SJCRH30 (cell line): ENCODE measurements around the gene PDZRN3. TPM values are rescaled to one million over a fixed set of nuclear protein-coding genes. Genes with fewer than 3 reads are reported as not detected.
A peak's percentile ranks its signal among the peaks of the same experiment; 100 is the strongest.
"Not testable (repeated sequence)": the region's sequence is repeated elsewhere in the genome, so short reads cannot be mapped to it uniquely, and the experiment has no call there.

Experiments used
- DNase-seq, 2 experiments: peaks; one replicate each; pipeline ENCODE4 v3.0.0-alpha.2; 2015 to 2020
- H3K27ac ChIP-seq: fragments of 250-450 bp; sonication (Bioruptor Pico); 2 replicates; pipeline ENCODE4 v1.5.1; 2020; ENCODE audit warnings: mild to moderate bottlenecking, moderate library complexity
- H3K27me3 ChIP-seq: fragments of 250-450 bp; sonication (Bioruptor Pico); 2 replicates; pipeline ENCODE4 v1.5.1; 2020; ENCODE audit warnings: mild to moderate bottlenecking, moderate library complexity
- H3K36me3 ChIP-seq: fragments of 250-450 bp; sonication (Bioruptor Pico); 2 replicates; pipeline ENCODE4 v1.5.1; 2020; ENCODE audit warnings: mild to moderate bottlenecking, moderate library complexity
- H3K4me1 ChIP-seq: fragments of 250-450 bp; sonication (Bioruptor Pico); 2 replicates; pipeline ENCODE4 v1.5.1; 2020; ENCODE audit warnings: mild to moderate bottlenecking, moderate library complexity
- H3K4me3 ChIP-seq: fragments of 250-450 bp; sonication (Bioruptor Pico); 2 replicates; pipeline ENCODE4 v1.5.1; 2020; ENCODE audit warnings: mild to moderate bottlenecking, moderate library complexity
- H3K9me3 ChIP-seq: fragments of 250-450 bp; sonication (Bioruptor Pico); replicated peaks from 2 replicates; pipeline ENCODE4 v1.5.1; 2020; ENCODE audit warnings: mild to moderate bottlenecking, moderate library complexity
- total RNA-seq: library from RNA; depleted of rRNA; stranded (reverse); fragments of >200 nt; shearing (Covaris generic); gene quantifications from 2 replicates; pipeline ENCODE4 v1.2.3, GENCODE V29; 2014

The PDZRN3 gene
- total RNA-seq, 1 experiment from 2014 or later, result 27.3 TPM

GRCh38 chr3:73568371-73568862 is 56.3 kb downstream of the PDZRN3 start:
- H3K36me3 ChIP-seq, result no peaks in the 10 kb centered on the region
- H3K27ac ChIP-seq, result no peak overlapping the region
- no peak overlapping the region for H3K4me3 ChIP-seq
- no peaks in the 10 kb centered on the region for H3K9me3 ChIP-seq
- no peaks in the 10 kb centered on the region for H3K27me3 ChIP-seq
- no peaks in the 10 kb centered on the region for H3K4me1 ChIP-seq
- no peak for DNase-seq

GRCh38 chr3:73565374-73565773 is 59.4 kb downstream of the PDZRN3 start:
- H3K4me1 ChIP-seq, H3K36me3 ChIP-seq, H3K9me3 ChIP-seq, H3K4me3 ChIP-seq, H3K27ac ChIP-seq, DNase-seq, H3K27me3 ChIP-seq: not testable (repeated sequence)

- no peak for DNase-seq
- Histone ChIP-seq H3K4me3 (no peak overlapping the region), H3K27me3 (no peaks in the 10 kb centered on the region), H3K4me1 (no peaks in the 10 kb centered on the region), H3K27ac (no peak overlapping the region), H3K9me3 (no peaks in the 10 kb centered on the region), H3K36me3 (no peaks in the 10 kb centered on the region)
These were observed 60.7 kb downstream of the PDZRN3 start for GRCh38 chr3:73563896-73564582.

- H3K36me3 ChIP-seq, result no peaks in the 10 kb centered on the region
- H3K4me1 ChIP-seq, result peaks cover 20% of the 10 kb centered on the region
- no peaks in the 10 kb centered on the region for H3K9me3 ChIP-seq
- no peak for DNase-seq
- H3K27me3 ChIP-seq, result no peaks in the 10 kb centered on the region
- no peak overlapping the region for H3K4me3 ChIP-seq
- no peak overlapping the region for H3K27ac ChIP-seq
These were observed 63.2 kb downstream of the PDZRN3 start for GRCh38 chr3:73561494-73561893.

GRCh38 chr3:73559749-73560148 is 65.0 kb downstream of the PDZRN3 start:
- peaks cover 23% of the 10 kb centered on the region for H3K4me1 ChIP-seq
- no peaks in the 10 kb centered on the region for H3K27me3 ChIP-seq
- H3K9me3 ChIP-seq, result no peaks in the 10 kb centered on the region
- H3K27ac ChIP-seq, result no peak overlapping the region
- no peak for DNase-seq
- no peak overlapping the region for H3K4me3 ChIP-seq
- H3K36me3 ChIP-seq, result no peaks in the 10 kb centered on the region

- H3K27me3 ChIP-seq, result no peaks in the 10 kb centered on the region
- no peaks in the 10 kb centered on the region for H3K9me3 ChIP-seq
- peaks cover 23% of the 10 kb centered on the region for H3K4me1 ChIP-seq
- peak in 1 of 2 experiments; percentile 3 for DNase-seq
- no peak overlapping the region for H3K4me3 ChIP-seq
- no peaks in the 10 kb centered on the region for H3K36me3 ChIP-seq
- H3K27ac ChIP-seq, result no peak overlapping the region
These were observed 66.0 kb downstream of the PDZRN3 start for GRCh38 chr3:73558727-73559075.

- peak in 1 of 2 experiments; percentile 19 for DNase-seq
- H3K9me3 ChIP-seq, result no peaks in the 10 kb centered on the region
- H3K27ac ChIP-seq, result no peak overlapping the region
- H3K36me3 ChIP-seq, result no peaks in the 10 kb centered on the region
- H3K27me3 ChIP-seq, result no peaks in the 10 kb centered on the region
- peaks cover 23% of the 10 kb centered on the region for H3K4me1 ChIP-seq
- no peak overlapping the region for H3K4me3 ChIP-seq
These were observed 66.6 kb downstream of the PDZRN3 start for GRCh38 chr3:73557986-73558726.

- peak overlapping the region; percentile 49 for H3K27ac ChIP-seq
- H3K27me3 ChIP-seq, result no peaks in the 10 kb centered on the region
- peaks cover 26% of the 10 kb centered on the region for H3K4me1 ChIP-seq
- no peaks in the 10 kb centered on the region for H3K36me3 ChIP-seq
- H3K9me3 ChIP-seq, result no peaks in the 10 kb centered on the region
- H3K4me3 ChIP-seq, result peak overlapping the region; percentile 12; the same call in 1 of the 2 replicates
- peak; percentile 24 to 55 for DNase-seq
These were observed 68.0 kb downstream of the PDZRN3 start for GRCh38 chr3:73556520-73557372.

GRCh38 chr3:73555076-73555475 is 69.7 kb downstream of the PDZRN3 start:
- no peak for DNase-seq
- no peaks in the 10 kb centered on the region for H3K27me3 ChIP-seq
- peaks cover 26% of the 10 kb centered on the region for H3K4me1 ChIP-seq
- H3K27ac ChIP-seq, result no peak overlapping the region
- no peaks in the 10 kb centered on the region for H3K36me3 ChIP-seq
- no peak overlapping the region for H3K4me3 ChIP-seq
- no peaks in the 10 kb centered on the region for H3K9me3 ChIP-seq

- no peak overlapping the region for H3K27ac ChIP-seq
- peak in 1 of 2 experiments; percentile 17 for DNase-seq
- no peak overlapping the region for H3K4me3 ChIP-seq
- peaks cover 17% of the 10 kb centered on the region for H3K4me1 ChIP-seq
- H3K9me3 ChIP-seq, result no peaks in the 10 kb centered on the region
- no peaks in the 10 kb centered on the region for H3K36me3 ChIP-seq
- no peaks in the 10 kb centered on the region for H3K27me3 ChIP-seq
These were observed 72.0 kb downstream of the PDZRN3 start for GRCh38 chr3:73552700-73553099.

GRCh38 chr3:73550032-73550431 is 74.7 kb downstream of the PDZRN3 start:
- no peaks in the 10 kb centered on the region for H3K9me3 ChIP-seq
- no peak overlapping the region for H3K27ac ChIP-seq
- H3K4me3 ChIP-seq, result no peak overlapping the region
- DNase-seq, result no peak
- no peaks in the 10 kb centered on the region for H3K27me3 ChIP-seq
- H3K36me3 ChIP-seq, result no peaks in the 10 kb centered on the region
- H3K4me1 ChIP-seq, result peaks cover 6% of the 10 kb centered on the region

- Histone ChIP-seq H3K4me1 (peaks cover 6% of the 10 kb centered on the region), H3K27ac (no peak overlapping the region), H3K36me3 (no peaks in the 10 kb centered on the region), H3K27me3 (no peaks in the 10 kb centered on the region), H3K4me3 (no peak overlapping the region), H3K9me3 (no peaks in the 10 kb centered on the region)
- DNase-seq, result no peak
These were observed 75.6 kb downstream of the PDZRN3 start for GRCh38 chr3:73549051-73549600.

- Histone ChIP-seq H3K27me3 (no peaks in the 10 kb centered on the region), H3K4me1 (peaks cover 6% of the 10 kb centered on the region), H3K27ac (no peak overlapping the region), H3K4me3 (no peak overlapping the region), H3K9me3 (no peaks in the 10 kb centered on the region), H3K36me3 (no peaks in the 10 kb centered on the region)
- DNase-seq, result no peak
These were observed 76.3 kb downstream of the PDZRN3 start for GRCh38 chr3:73548436-73548835.

GRCh38 chr3:73547427-73548248 is 77.1 kb downstream of the PDZRN3 start:
- no peaks in the 10 kb centered on the region for H3K9me3 ChIP-seq
- no peak overlapping the region for H3K4me3 ChIP-seq
- peaks cover 6% of the 10 kb centered on the region for H3K4me1 ChIP-seq
- no peak for DNase-seq
- H3K27ac ChIP-seq, result no peak overlapping the region
- H3K36me3 ChIP-seq, result no peaks in the 10 kb centered on the region
- H3K27me3 ChIP-seq, result no peaks in the 10 kb centered on the region
